GM19463 (cell line): ENCODE results near the gene ATP6V1B1.
"Not testable (repeated sequence)": the region's sequence is repeated elsewhere in the genome, so short reads cannot be mapped to it uniquely, and the experiment has no call there.

Experiments used
- ATAC-seq: cut with Tn5 transposase; IDR thresholded peaks from one replicate; pipeline ENCODE4 v1.9.1; 2021; ENCODE audit warnings: mild to moderate bottlenecking, moderate library complexity; ENCODE audit not compliant: unreplicated experiment

The ATP6V1B1 gene

GRCh38 chr2:71005271-71006202 lies 69.8 kb downstream of the ATP6V1B1 start:
- no peak for ATAC-seq

DNA sequence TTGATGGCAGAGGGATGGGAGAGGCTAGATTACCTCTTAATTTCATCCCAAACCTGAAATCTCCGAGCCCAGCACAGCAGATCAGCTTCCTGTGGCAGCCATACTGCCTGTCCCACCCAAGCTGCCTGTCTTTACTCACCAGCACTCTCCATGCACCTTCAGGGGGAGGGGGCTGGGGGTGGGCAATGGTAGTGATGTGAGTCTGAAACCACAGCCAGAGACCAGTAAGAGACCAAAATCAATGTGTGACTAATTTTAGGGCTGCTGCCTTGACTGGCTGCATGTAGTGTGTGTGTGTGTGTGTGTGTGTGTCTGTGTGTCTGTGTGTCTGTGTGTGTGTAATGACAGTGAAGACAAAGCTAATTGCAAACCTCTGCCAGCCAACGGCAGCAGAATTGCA lies 70.6 kb downstream of the ATP6V1B1 start:
- no peak for ATAC-seq

- ATAC-seq, result no peak
These were observed 71.5 kb downstream of the ATP6V1B1 start for GRCh38 chr2:71006955-71007799.

GRCh38 chr2:71008342-71008741 lies 72.6 kb downstream of the ATP6V1B1 start:
- no peak for ATAC-seq

- not testable (repeated sequence) for ATAC-seq
These were observed 76.1 kb downstream of the ATP6V1B1 start for GRCh38 chr2:71011786-71012185.
